H1 (cell line): ENCODE results near the gene USP38. TPM values are rescaled to one million over a fixed set of nuclear protein-coding genes. Genes with fewer than 3 reads are reported as not detected.

ENCODE experiments used
- CTCF ChIA-PET: fragments of 300-600 bp; sonication (Branson Sonifier 250); formaldehyde crosslinking; loops from one replicate; lab custom pipeline; 2021; ENCODE audit not compliant: partially characterized antibody; lab: Charles Lee
- POLR2A ChIA-PET: fragments of 300-600 bp; sonication (Branson Sonifier 250); formaldehyde crosslinking; loops from one replicate; lab custom pipeline; 2021; ENCODE audit warnings: inconsistent platforms; ENCODE audit not compliant: partially characterized antibody; lab: Charles Lee
- DNase-seq, 2 experiments: peaks; one replicate each; pipeline versions ENCODE4 v3.0.0 to v3.0.0-alpha.2; 2010 to 2022; ENCODE audit warnings: low spot score in 2 of 2, low read depth in 1 of 2, mixed read lengths in 1 of 2
- FAIRE-seq: peaks from 2 replicates; lab custom pipeline; 2011; peaks lifted over from hg19 to GRCh38; lab: Jason Lieb, UNC
- H2AFZ ChIP-seq: 2 replicates; pipeline ENCODE4 v1.8.1; 2012; ENCODE audit warnings: low read length, inconsistent platforms
- H2AK5ac ChIP-seq: 2 replicates; pipeline ENCODE4 v1.6.1; 2013; ENCODE audit warnings: low read depth, low read length
- H2BK120ac ChIP-seq: replicated peaks from 2 replicates; pipeline ENCODE3; 2013; ENCODE audit warnings: low read depth, low read length, inconsistent platforms
- H2BK12ac ChIP-seq: 2 replicates; pipeline ENCODE4 v1.6.1; 2013; ENCODE audit warnings: low read depth, low read length
- H2BK15ac ChIP-seq: 2 replicates; pipeline ENCODE4 v1.6.1; 2013; ENCODE audit warnings: low read length
- H2BK20ac ChIP-seq: 2 replicates; pipeline ENCODE4 v1.6.1; 2013; ENCODE audit warnings: low read length
- H2BK5ac ChIP-seq: 2 replicates; pipeline ENCODE4 v1.6.1; 2013; ENCODE audit warnings: low read depth, low read length
- H3K14ac ChIP-seq: 2 replicates; pipeline ENCODE4 v1.6.1; 2013; ENCODE audit warnings: inconsistent platforms; ENCODE audit not compliant: insufficient read length
- H3K18ac ChIP-seq: 2 replicates; pipeline ENCODE4 v1.6.1; 2013; ENCODE audit warnings: low read length; ENCODE audit errors: extremely low read depth
- H3K23ac ChIP-seq: 2 replicates; pipeline ENCODE4 v1.6.1; 2013; ENCODE audit warnings: inconsistent platforms; ENCODE audit not compliant: insufficient read length
- H3K23me2 ChIP-seq: 2 replicates; pipeline ENCODE4 v1.6.1; 2013; ENCODE audit warnings: low read depth, low read length
- H3K27ac ChIP-seq: 2 replicates; pipeline ENCODE4 v1.6.1; 2011; ENCODE audit warnings: low read depth, low read length, inconsistent platforms
- H3K27me3 ChIP-seq, 4 experiments: replicated peaks in 1 of 4; 1 replicate in 1 of 4; 2 replicates in 3 of 4; pipeline versions ENCODE4 v1.6.1 to v1.8.1; 2011 to 2013; ENCODE audit warnings: low read length in 3 of 4, mild to moderate bottlenecking in 3 of 4, inconsistent platforms in 2 of 4, mixed read lengths in 2 of 4, moderate library complexity in 1 of 4; ENCODE audit not compliant: control insufficient read depth in 3 of 4, insufficient read depth in 3 of 4; ENCODE audit errors: extremely low read depth in 1 of 4
- H3K36me3 ChIP-seq, 4 experiments: 2 replicates each; pipeline versions ENCODE4 v1.6.1 to v1.8.1; 2011 to 2013; ENCODE audit warnings: mild to moderate bottlenecking in 4 of 4, low read length in 3 of 4, moderate library complexity in 2 of 4, control low read depth in 1 of 4, inconsistent platforms in 1 of 4; ENCODE audit not compliant: insufficient read depth in 4 of 4, control insufficient read depth in 2 of 4
- H3K4ac ChIP-seq: replicated peaks from 2 replicates; pipeline ENCODE3; 2013; ENCODE audit warnings: low read length, low read depth, mixed read lengths, inconsistent platforms; ENCODE audit not compliant: insufficient read length
- H3K4me1 ChIP-seq, 4 experiments: replicated peaks in 1 of 4; 1 replicate in 1 of 4; 2 replicates in 3 of 4; pipeline versions ENCODE4 v1.6.1 to v1.8.1; 2011 to 2013; ENCODE audit warnings: low read length in 3 of 4, inconsistent platforms in 2 of 4, mixed read lengths in 1 of 4; ENCODE audit not compliant: insufficient read depth in 4 of 4, control insufficient read depth in 3 of 4
- H3K4me2 ChIP-seq, 2 experiments: 2 replicates each; pipeline versions ENCODE4 v1.6.1 to v1.8.1; 2011 to 2013; ENCODE audit warnings: low read depth in 2 of 2, low read length in 2 of 2, control low read depth in 1 of 2, inconsistent platforms in 1 of 2, mild to moderate bottlenecking in 1 of 2; ENCODE audit not compliant: insufficient read depth in 1 of 2
- H3K4me3 ChIP-seq, 4 experiments: fragments of 200-600, 300-600 bp in 1 of 4; sonication (generic), shearing (Covaris generic), sonication (Bioruptor Twin) in 1 of 4; 2 replicates each; pipeline versions ENCODE4 v1.5.1 to v1.8.1; 2011 to 2016; ENCODE audit warnings: low read length in 4 of 4, low read depth in 3 of 4, control low read depth in 2 of 4, inconsistent platforms in 2 of 4, mild to moderate bottlenecking in 2 of 4, mixed read lengths in 1 of 4, moderate library complexity in 1 of 4; ENCODE audit not compliant: insufficient read depth in 2 of 4; ENCODE audit errors: extremely low read depth in 1 of 4
- H3K56ac ChIP-seq: replicated peaks from 2 replicates; pipeline ENCODE3; 2013; ENCODE audit warnings: low read depth, mild to moderate bottlenecking, mixed read lengths, low read length, inconsistent platforms; ENCODE audit not compliant: insufficient read length
- H3K79me1 ChIP-seq: 2 replicates; pipeline ENCODE4 v1.6.1; 2013; ENCODE audit warnings: low read depth, low read length, control low read depth
- H3K79me2 ChIP-seq, 2 experiments: 2 replicates each; pipeline versions ENCODE4 v1.6.1 to v1.8.1; 2012 to 2013; ENCODE audit warnings: low read length in 2 of 2, mild to moderate bottlenecking in 2 of 2, inconsistent platforms in 1 of 2; ENCODE audit not compliant: insufficient read depth in 2 of 2, control insufficient read depth in 1 of 2
- H3K9ac ChIP-seq, 4 experiments: replicated peaks in 1 of 4; 1 replicate in 1 of 4; 2 replicates in 3 of 4; pipeline versions ENCODE4 v1.6.1 to v1.8.1; 2011 to 2013; ENCODE audit warnings: low read depth in 3 of 4, low read length in 3 of 4, control low read depth in 2 of 4, mild to moderate bottlenecking in 2 of 4, moderate library complexity in 2 of 4, inconsistent platforms in 1 of 4; ENCODE audit errors: extremely low read depth in 1 of 4
- H3K9me3 ChIP-seq, 2 experiments: 2 replicates each; pipeline versions ENCODE4 v1.6.1 to v1.8.1; 2012 to 2013; ENCODE audit warnings: mild to moderate bottlenecking in 2 of 2, moderate library complexity in 2 of 2, control low read depth in 1 of 2, inconsistent platforms in 1 of 2, low read depth in 1 of 2, low read length in 1 of 2, mixed read lengths in 1 of 2; ENCODE audit not compliant: insufficient read depth in 2 of 2
- H4K20me1 ChIP-seq, 2 experiments: replicated peaks in 1 of 2; 2 replicates each; pipeline versions ENCODE3 to v1.8.1; 2011 to 2013; ENCODE audit warnings: inconsistent platforms in 2 of 2, low read length in 2 of 2, mild to moderate bottlenecking in 1 of 2; ENCODE audit not compliant: insufficient read depth in 2 of 2, control insufficient read depth in 1 of 2
- H4K5ac ChIP-seq: 2 replicates; pipeline ENCODE4 v1.6.1; 2013; ENCODE audit warnings: low read length, low read depth, mixed read lengths, inconsistent platforms; ENCODE audit not compliant: insufficient read length
- H4K8ac ChIP-seq: 2 replicates; pipeline ENCODE4 v1.8.0; 2013; ENCODE audit warnings: mild to moderate bottlenecking, moderate library complexity, low read length, inconsistent platforms; ENCODE audit not compliant: insufficient read depth; ENCODE audit errors: extremely low read depth
- H4K91ac ChIP-seq: replicated peaks from 2 replicates; pipeline ENCODE3; 2013; ENCODE audit warnings: low read length, mixed read lengths, inconsistent platforms; ENCODE audit not compliant: insufficient read length
- KDM5A ChIP-seq: fragments of 200-600 bp; IDR thresholded peaks from 2 replicates; pipeline ENCODE4 v1.7.1; 2012; ENCODE audit warnings: mild to moderate bottlenecking, low read length, inconsistent platforms, mixed read lengths
- RAD21 ChIP-seq, 2 experiments: IDR thresholded peaks in 1 of 2; conservative IDR thresholded peaks in 1 of 2; 2 replicates each; pipeline ENCODE4 v1.6.1; 2011; ENCODE audit warnings: low read depth in 2 of 2, low read length in 2 of 2, improper control_type of control experiment in 1 of 2, inconsistent platforms in 1 of 2, mild to moderate bottlenecking in 1 of 2, moderate library complexity in 1 of 2
- RFX5 ChIP-seq: IDR thresholded peaks from 2 replicates; pipeline ENCODE4 v1.6.1; 2011; ENCODE audit warnings: low read depth, low read length, improper control_type of control experiment, borderline replicate concordance
- SUZ12 ChIP-seq: fragments of 200-600 bp; sonication (generic); IDR thresholded peaks from 2 replicates; pipeline ENCODE4 v1.6.1; 2012; ENCODE audit warnings: mild to moderate bottlenecking, inconsistent platforms, low read length, moderate library complexity, mixed read lengths
- TEAD4 ChIP-seq: IDR thresholded peaks from 2 replicates; pipeline ENCODE4 v1.6.1; 2012; ENCODE audit warnings: low read depth, low read length, inconsistent platforms, mixed read lengths
- WGBS, 2 experiments: shearing (Covaris generic) in 1 of 2; methylation state at CpG; one replicate each; pipeline versions ENCODE4 v1.1.6 to v1.1.7; 2013 to 2015; ENCODE audit warnings: low lambda C conversion rate in 2 of 2, mixed read lengths in 2 of 2, inconsistent platforms in 1 of 2, low coverage in 1 of 2, missing lambda C conversion rate in 1 of 2; ENCODE audit not compliant: insufficient replicate concordance in 2 of 2, insufficient coverage in 1 of 2, insufficient read length in 1 of 2; ENCODE audit errors: extremely low coverage in 1 of 2, missing lambda C conversion rate in 1 of 2; 5-methylcytosine and 5-hydroxymethylcytosine counted together
- polyA plus RNA-seq, 7 experiments: library from polyadenylated mRNA; depleted of rRNA in 3 of 7; stranded (reverse) in 5 of 7; unstranded in 2 of 7; fragments of >200 nt in 5 of 7; fragments of 200-250 nt in 2 of 7; gene quantifications; 1 replicate in 5 of 7; 2 replicates in 1 of 7; 4 replicates in 1 of 7; pipeline versions ENCODE4 v1.2.1 to v1.2.3, GENCODE V29; 2011 to 2013; ENCODE audit warnings: missing spikeins in 2 of 7, mixed read lengths in 2 of 7
- total RNA-seq: library from RNA; stranded (reverse); fragmentation: NEBNext Ultra II Directional; extraction: Animal tissue kit (Norgen Biotek cat#: 25700); gene quantifications from 2 replicates; pipeline ENCODE4 v1.2.1, GENCODE V29; 2021

Gene USP38
- total and polyA plus RNA-seq, 2 of the 8 experiments (the other 6 are each of a cell fraction or from before 2014, with no cell fraction given) = 3.2 to 10.5 TPM

DNA sequence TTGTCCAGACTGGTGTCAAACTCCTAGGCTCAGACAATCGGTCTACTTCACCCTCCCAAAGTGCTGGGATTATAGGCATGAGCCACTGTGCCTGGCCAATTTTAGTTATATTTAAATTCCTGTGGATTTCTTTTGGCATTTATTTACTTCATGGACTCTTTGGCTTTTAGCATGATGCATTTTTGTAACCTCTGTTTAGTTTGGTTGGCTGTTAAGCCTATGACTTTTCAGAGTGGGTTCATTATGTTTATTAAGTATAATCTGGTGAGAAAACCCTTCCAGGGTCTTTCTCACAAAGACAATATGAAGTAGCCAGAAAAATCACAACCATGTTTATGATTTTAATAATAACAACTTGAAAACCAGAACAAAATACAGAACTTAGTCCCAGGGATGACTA lies 49.4 kb downstream of the USP38 start:
- Histone ChIP-seq H3K4me2 (no peak overlapping the region), H3K14ac (no peak overlapping the region), H2BK12ac (no peak overlapping the region), H3K18ac (no peak overlapping the region), H3K79me2 (no peaks in the 10 kb centered on the region), H2BK120ac (no peak overlapping the region), H3K36me3 (no peaks in the 10 kb centered on the region), H2AK5ac (no peak overlapping the region), H3K27ac (no peak overlapping the region), H2BK15ac (no peak overlapping the region), H2AFZ (no peak overlapping the region), H4K8ac (no peak overlapping the region), H3K4me1 (no peaks in the 10 kb centered on the region), H3K4me3 (no peak overlapping the region), H2BK5ac (no peak overlapping the region), H3K9me3 (no peaks in the 10 kb centered on the region), H4K91ac (no peak overlapping the region), H4K20me1 (no peaks in the 10 kb centered on the region), H3K56ac (no peak overlapping the region), H3K27me3 (no peaks in the 10 kb centered on the region), H3K23ac (no peak overlapping the region)
- POLR2A ChIA-PET = no interaction called here
- TF ChIP-seq TEAD4 (no peak), SUZ12 (no peak), RFX5 (no peak), KDM5A (no peak), RAD21 (IDR thresholded peaks at IDR 0.05 in 1 of 2, conservative IDR thresholded peaks at IDR 0.05 in 1 of 2; ENCODE audit: low read depth in 2 of 2, low read length in 2 of 2) (no peak)
- TF ChIP-seq, all 59 proteins: peak for 0
- Histone ChIP-seq H2BK20ac (no peak overlapping the region), H3K4ac (no peak overlapping the region), H4K5ac (no peak overlapping the region), H3K23me2 (no peaks in the 10 kb centered on the region), H3K79me1 (no peaks in the 10 kb centered on the region), H3K9ac (no peak overlapping the region)
- DNase-seq (no peak), FAIRE-seq (no peak)
- CTCF ChIA-PET = no interaction called here
- WGBS, 2 experiments = 92% methylated on average over 1 of the region's 1 CpG; no CpG with 5 or more reads in 1 of the 2 experiments
